Measurements from ENCODE around the gene GLI3.

DNA sequence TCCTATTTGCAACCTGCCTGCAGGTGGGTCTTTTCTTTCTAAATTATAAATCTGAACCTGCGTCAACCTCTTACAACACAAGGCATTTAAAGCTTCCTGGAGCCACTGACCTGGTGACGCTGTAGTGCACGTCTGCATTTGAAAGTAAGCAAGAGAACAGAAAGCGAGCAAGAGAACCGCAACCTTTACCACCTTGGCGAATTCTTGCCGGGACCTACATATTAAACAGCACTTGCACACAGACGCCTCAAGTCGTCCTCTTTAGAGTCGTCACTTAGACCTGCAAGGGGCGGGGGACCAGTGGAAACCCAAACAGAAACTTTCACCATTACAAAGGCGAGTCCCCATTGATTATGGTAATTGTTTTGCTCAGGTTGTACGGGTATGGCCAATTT lies 9.5 kb downstream of the GLI3 start:
- no peak for TF ChIP-seq POLR2A (IDR thresholded peaks at IDR 0.05; ENCODE audit: low read depth, low read length)
- TF ChIP-seq POLR2AphosphoS5 (IDR thresholded peaks at IDR 0.05; ENCODE audit: low read depth, low read length): no peak
